ENCODE data around the gene SLC6A8.
"Not testable (repeated sequence)": the region's sequence is repeated elsewhere in the genome, so short reads cannot be mapped to it uniquely, and the experiment has no call there.

The SLC6A8 gene

GRCh38 chrX:153744210-153745066, 56.7 kb downstream of the SLC6A8 start:
- FAIRE-seq (peak; percentile 37), DNase-seq (ENCODE audit: low spot score) (no peak)

- not testable (repeated sequence) for FAIRE-seq; DNase-seq (ENCODE audit: low spot score)
These were observed 57.3 kb downstream of the SLC6A8 start for GRCh38 chrX:153745067-153745433.
